Measurements from ENCODE around the gene CHODL.

Gene CHODL

GRCh38 chr21:18294100-18294499 lies 49.5 kb downstream of the CHODL start:
- ATAC-seq = no peak

- ATAC-seq = no peak
Measured at GRCh38 chr21:18298228-18298627, 53.6 kb downstream of the CHODL start.
